PC-3 (cell line): Measurements from ENCODE around the gene CACNA1S.

Experiments
- EZH2 ChIP-seq: fragments of 300-600 bp; sonication (generic); IDR thresholded peaks from one replicate; pipeline ENCODE4 v1.6.1; 2017; ENCODE audit warnings: antibody characterized with exemption, mild to moderate bottlenecking, low read length; ENCODE audit not compliant: unreplicated experiment
- EZH2phosphoT487 ChIP-seq: fragments of 300-600 bp; sonication (generic); IDR thresholded peaks from 2 replicates; pipeline ENCODE4 v1.6.1; 2018; ENCODE audit warnings: mild to moderate bottlenecking, antibody characterized with exemption, low read length, borderline replicate concordance
- TF ChIP-seq, protein P1 (sequence below): fragments of 300-600 bp; sonication (generic); conservative IDR thresholded peaks from 2 replicates; pipeline ENCODE4 v1.5.1; 2017; ENCODE audit warnings: antibody characterized with exemption, low read depth, mild to moderate bottlenecking, low read length

DNA sequence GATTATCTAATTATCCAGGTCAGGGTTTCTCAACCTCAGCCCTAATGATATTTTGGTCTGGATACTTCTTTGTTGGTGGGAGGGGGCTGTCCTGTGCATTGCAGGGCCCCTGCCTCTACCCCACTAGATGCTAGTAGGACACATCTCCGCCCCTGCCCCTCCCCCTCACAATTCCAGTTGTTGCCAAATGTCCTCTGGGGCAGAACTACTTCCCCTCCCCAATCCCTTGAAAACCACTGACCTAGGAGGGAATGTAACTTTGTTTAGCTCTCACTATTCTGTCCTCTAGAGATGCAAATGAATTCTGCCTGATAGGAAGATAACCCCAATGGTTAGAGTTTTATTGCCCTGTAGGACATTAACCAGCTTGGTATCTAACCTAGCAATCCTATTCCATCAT is 8.1 kb downstream of the CACNA1S start:
- TF ChIP-seq, protein P1, sequence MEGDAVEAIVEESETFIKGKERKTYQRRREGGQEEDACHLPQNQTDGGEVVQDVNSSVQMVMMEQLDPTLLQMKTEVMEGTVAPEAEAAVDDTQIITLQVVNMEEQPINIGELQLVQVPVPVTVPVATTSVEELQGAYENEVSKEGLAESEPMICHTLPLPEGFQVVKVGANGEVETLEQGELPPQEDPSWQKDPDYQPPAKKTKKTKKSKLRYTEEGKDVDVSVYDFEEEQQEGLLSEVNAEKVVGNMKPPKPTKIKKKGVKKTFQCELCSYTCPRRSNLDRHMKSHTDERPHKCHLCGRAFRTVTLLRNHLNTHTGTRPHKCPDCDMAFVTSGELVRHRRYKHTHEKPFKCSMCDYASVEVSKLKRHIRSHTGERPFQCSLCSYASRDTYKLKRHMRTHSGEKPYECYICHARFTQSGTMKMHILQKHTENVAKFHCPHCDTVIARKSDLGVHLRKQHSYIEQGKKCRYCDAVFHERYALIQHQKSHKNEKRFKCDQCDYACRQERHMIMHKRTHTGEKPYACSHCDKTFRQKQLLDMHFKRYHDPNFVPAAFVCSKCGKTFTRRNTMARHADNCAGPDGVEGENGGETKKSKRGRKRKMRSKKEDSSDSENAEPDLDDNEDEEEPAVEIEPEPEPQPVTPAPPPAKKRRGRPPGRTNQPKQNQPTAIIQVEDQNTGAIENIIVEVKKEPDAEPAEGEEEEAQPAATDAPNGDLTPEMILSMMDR = no peak
- TF ChIP-seq EZH2 (no peak), EZH2phosphoT487 (no peak)
